OCI-LY7 (cell line): ENCODE data around the gene IGFN1.

Experiments used
- CTCF ChIP-seq: fragments of 200-600 bp; sonication (generic); conservative IDR thresholded peaks from 2 replicates; pipeline ENCODE4 v1.5.1; 2014; ENCODE audit warnings: mild to moderate bottlenecking, antibody characterized with exemption, low read length, moderate library complexity, mixed read lengths
- EZH2phosphoT487 ChIP-seq: fragments of 200-600 bp; sonication (generic); IDR thresholded peaks from 2 replicates; pipeline ENCODE4 v1.6.1; 2018; ENCODE audit warnings: low read depth, borderline replicate concordance, mild to moderate bottlenecking, mixed run types, antibody characterized with exemption, low read length, moderate library complexity, mixed read lengths

GRCh38 chr1:201253411-201253810 lies 62.8 kb downstream of the IGFN1 start:
- no peak for TF ChIP-seq CTCF
- no peak for TF ChIP-seq EZH2phosphoT487
